HepG2 (cell line): ENCODE measurements around the gene FBXO41. TPM values are rescaled to one million over a fixed set of nuclear protein-coding genes. Genes with fewer than 3 reads are reported as not detected.

Experiments used
- ATAC-seq: fragments of 200-7000 bp; cut with Tn5 transposase; 3 replicates; pipeline ENCODE4 v1.9.1; 2020; ENCODE audit warnings: mild to moderate bottlenecking, moderate library complexity
- Bru-seq: library from RNA; stranded (reverse); fragments of 400-500 nt; gene quantifications from one replicate; lab custom pipeline; 2021; lab: Mats Ljungman, UMichigan
- BruChase-seq, 2 experiments: library from RNA; stranded (reverse); fragments of 400-500 nt; gene quantifications; one replicate each; lab custom pipeline; 2021; lab: Mats Ljungman, UMichigan
- BruUV-seq: library from RNA; stranded (reverse); fragments of 400-500 nt; replicated peaks from 2 replicates; lab custom pipeline; 2021; lab: Mats Ljungman, UMichigan
- CTCF ChIA-PET: fragments of 300-600 bp; formaldehyde crosslinking; extraction: SDS; loops from one replicate; lab custom pipeline; 2021; ENCODE audit warnings: low total read pairs, inconsistent platforms, low intra/inter-chr PET ratio; lab: Yijun Ruan, JAX
- POLR2A ChIA-PET: fragments of 350-600 bp; sonication (Branson Sonifier 250); formaldehyde crosslinking; loops from one replicate; lab custom pipeline; 2020; ENCODE audit warnings: antibody characterized with exemption, inconsistent platforms; lab: Yijun Ruan, JAX
- DNase-seq: peaks from one replicate; pipeline ENCODE4 v3.0.0-alpha.2; 2015; ENCODE audit warnings: low spot score
- FAIRE-seq: peaks from 3 replicates; lab custom pipeline; 2011; peaks lifted over from hg19 to GRCh38; lab: Jason Lieb, UNC
- H2AFZ ChIP-seq: one replicate; pipeline ENCODE4 v1.6.1; 2011; ENCODE audit warnings: low read length, inconsistent platforms
- H3K27ac ChIP-seq: fragments of 300-600 bp; 3 replicates; pipeline ENCODE4 v1.8.0; 2011; ENCODE audit warnings: mixed run types, mild to moderate bottlenecking, mixed read lengths, low read length, inconsistent platforms; ENCODE audit not compliant: insufficient read depth; ENCODE audit errors: extremely low read length
- H3K27me3 ChIP-seq, 2 experiments: fragments of 200-600 bp in 1 of 2; 2 replicates in 1 of 2; 3 replicates in 1 of 2; pipeline versions ENCODE4 v1.6.0 to v1.8.0; 2011; ENCODE audit warnings: low read length in 2 of 2, mild to moderate bottlenecking in 2 of 2, moderate library complexity in 2 of 2, inconsistent platforms in 1 of 2; ENCODE audit not compliant: insufficient read depth in 2 of 2, control insufficient read depth in 1 of 2
- H3K36me3 ChIP-seq, 2 experiments: fragments of 200-600 bp in 1 of 2; replicated peaks in 1 of 2; 2 replicates in 1 of 2; 3 replicates in 1 of 2; pipeline versions ENCODE4 v1.5.1 to v1.8.0; 2011; ENCODE audit warnings: low read length in 2 of 2, inconsistent platforms in 1 of 2; ENCODE audit not compliant: insufficient read depth in 2 of 2, control insufficient read depth in 1 of 2
- H3K4me1 ChIP-seq: 2 replicates; pipeline ENCODE4 v1.5.1; 2012; ENCODE audit warnings: low read length, inconsistent platforms; ENCODE audit not compliant: insufficient read depth
- H3K4me2 ChIP-seq: 2 replicates; pipeline ENCODE4 v1.6.0; 2011; ENCODE audit warnings: low read depth, low read length, inconsistent platforms
- H3K4me3 ChIP-seq, 3 experiments: fragments of 200-600 bp in 1 of 3; sonication (generic), shearing (Covaris generic) in 1 of 3; replicated peaks in 1 of 3; 2 replicates each; pipeline ENCODE4 v1.5.1; 2011 to 2016; ENCODE audit warnings: low read length in 3 of 3, inconsistent platforms in 2 of 3, low read depth in 2 of 3, mild to moderate bottlenecking in 2 of 3, control low read depth in 1 of 3, mixed read lengths in 1 of 3; ENCODE audit not compliant: insufficient read depth in 1 of 3
- H3K79me2 ChIP-seq: one replicate; pipeline ENCODE4 v1.6.1; 2011; ENCODE audit warnings: low read length, inconsistent platforms; ENCODE audit not compliant: insufficient read depth
- H3K9ac ChIP-seq: 2 replicates; pipeline ENCODE4 v1.6.0; 2011; ENCODE audit warnings: mild to moderate bottlenecking, low read depth, low read length, inconsistent platforms; ENCODE audit not compliant: insufficient read depth
- H3K9me3 ChIP-seq: 2 replicates; pipeline ENCODE4 v1.5.1; 2012; ENCODE audit warnings: mild to moderate bottlenecking, low read length
- H4K20me1 ChIP-seq: 2 replicates; pipeline ENCODE4 v1.6.0; 2011; ENCODE audit warnings: inconsistent platforms, mild to moderate bottlenecking, low read length, moderate library complexity; ENCODE audit not compliant: insufficient read depth
- CAMTA2 ChIP-seq: sonication (generic); formaldehyde crosslinking; IDR thresholded peaks from 2 replicates; pipeline ENCODE4 v1.4.0; 2020; ENCODE audit warnings: mild to moderate bottlenecking, missing genetic modification reagents, borderline replicate concordance
- EEA1 ChIP-seq: sonication (generic); formaldehyde crosslinking; IDR thresholded peaks from 2 replicates; pipeline ENCODE4 v1.5.1; 2020; ENCODE audit warnings: mild to moderate bottlenecking, missing genetic modification reagents, borderline replicate concordance
- ELF3 ChIP-seq: IDR thresholded peaks from 2 replicates; pipeline ENCODE4 v1.6.1; 2016; ENCODE audit warnings: missing genetic modification reagents, missing compliant biosample characterization
- HHEX ChIP-seq: IDR thresholded peaks from 2 replicates; pipeline ENCODE4 v1.6.1; 2016; ENCODE audit warnings: control low read depth
- KLF15 ChIP-seq: sonication (generic); formaldehyde crosslinking; IDR thresholded peaks from 2 replicates; pipeline ENCODE4 v1.8.1; 2023; ENCODE audit warnings: borderline replicate concordance, mild to moderate bottlenecking, inconsistent platforms, missing genetic modification reagents, mixed read lengths
- SALL1 ChIP-seq: sonication (generic); formaldehyde crosslinking; IDR thresholded peaks from 2 replicates; pipeline ENCODE4 v1.8.0; 2022; ENCODE audit warnings: mild to moderate bottlenecking, missing genetic modification reagents
- ZBTB34 ChIP-seq: sonication (generic); formaldehyde crosslinking; IDR thresholded peaks from 2 replicates; pipeline ENCODE4 v1.8.0; 2022; ENCODE audit warnings: mild to moderate bottlenecking, missing genetic modification reagents
- ZBTB46 ChIP-seq: sonication (generic); formaldehyde crosslinking; IDR thresholded peaks from 2 replicates; pipeline ENCODE4 v1.4.0; 2020; ENCODE audit warnings: mild to moderate bottlenecking, missing genetic modification reagents, borderline replicate concordance
- ZFP91 ChIP-seq: sonication (generic); formaldehyde crosslinking; IDR thresholded peaks from 2 replicates; pipeline ENCODE4 v1.9.0; 2022; ENCODE audit warnings: missing genetic modification reagents, mild to moderate bottlenecking, borderline replicate concordance
- ZNF180 ChIP-seq: sonication (generic); formaldehyde crosslinking; IDR thresholded peaks from 2 replicates; pipeline ENCODE4 v1.4.0; 2020; ENCODE audit warnings: low read depth, missing genetic modification reagents, borderline replicate concordance
- ZNF567 ChIP-seq: sonication (generic); formaldehyde crosslinking; IDR thresholded peaks from 2 replicates; pipeline ENCODE4 v1.8.1; 2023; ENCODE audit warnings: mild to moderate bottlenecking, missing genetic modification reagents, borderline replicate concordance
- WGBS: methylation state at CpG from one replicate; pipeline ENCODE4 v1.1.6; 2017; ENCODE audit warnings: low lambda C conversion rate; 5-methylcytosine and 5-hydroxymethylcytosine counted together
- in situ Hi-C: cut with HindIII; loops from 2 replicates; pipeline ENCODE4 v1.10.0; 2017; ENCODE audit warnings: low pct_unique_long_range_greater_than_20kb; ENCODE audit not compliant: extremely low pct_ligation_motif_present
- intact Hi-C: fragments of 100-400 bp; cut with micrococcal nuclease; formaldehyde crosslinking; loops from one replicate; pipeline ENCODE4 v1.10.0; 2022; ENCODE audit not compliant: unreplicated experiment
- long read RNA-seq, 2 experiments: library from RNA in 1 of 2; library from polyadenylated mRNA in 1 of 2; stranded (forward) in 1 of 2; unstranded in 1 of 2; transcript quantifications; one replicate each; pipeline ENCODE4 v2.0.0, GENCODE V29; 2019 to 2022
- polyA minus RNA-seq, 3 experiments: library from RNA; depleted of rRNA, polyadenylated mRNA; stranded (reverse); fragments of >200 nt; gene quantifications; 2 replicates each; pipeline ENCODE4 v1.2.3, GENCODE V29; 2011; ENCODE audit warnings: low replicate concordance in 1 of 3
- polyA plus RNA-seq, 8 experiments: library from polyadenylated mRNA; depleted of rRNA in 3 of 8; stranded (reverse) in 7 of 8; unstranded in 1 of 8; fragments of >200 nt; fragmentation: Illumina TruSeq in 4 of 8; extraction: Trizol in 4 of 8; gene quantifications; 2 replicates each; pipeline versions ENCODE4 v1.2.1 to v1.2.3, GENCODE V29; 2011 to 2016; ENCODE audit warnings: low read depth in 4 of 8, missing spikeins in 1 of 8, mixed read lengths in 1 of 8; ENCODE audit not compliant: insufficient read depth in 1 of 8
- total RNA-seq, 5 experiments: library from RNA; depleted of rRNA; stranded (reverse); fragments of >200 nt; fragmentation: Illumina TruSeq; extraction: Trizol; gene quantifications; 2 replicates each; pipeline ENCODE4 v1.2.3, GENCODE V29; 2016; ENCODE audit warnings: low read depth in 1 of 5

FBXO41 gene
- total RNA-seq (2016; rRNA removed; fragmentation: Illumina TruSeq; extraction: Trizol) (3.0 and 4.2 TPM in 2 replicates), polyA plus RNA-seq (2011; rRNA removed) (10.3 and 11.1 TPM in 2 replicates), polyA minus RNA-seq (2011; rRNA and poly(A)+ RNA removed; ENCODE audit: low replicate concordance) (12.4 and 15.2 TPM in 2 replicates), Bru-seq, nascent RNA (percentile 59 among the genes with signal in this experiment), BruChase-seq, experiment 1, labeled RNA remaining after a 6-hour chase (percentile 61 among the genes with signal in this experiment), BruChase-seq, experiment 2, labeled RNA remaining after a 2-hour chase (percentile 58 among the genes with signal in this experiment)
- 1.2 TPM in 2 replicates for total RNA-seq (2016; cell fraction: cytosol; rRNA removed; fragmentation: Illumina TruSeq; extraction: Trizol; ENCODE audit: low read depth)
- 2.7 and 3.8 TPM in 2 replicates for total RNA-seq (2016; cell fraction: insoluble cytoplasmic fraction; rRNA removed; fragmentation: Illumina TruSeq; extraction: Trizol)
- 2.4 and 2.5 TPM in 2 replicates for total RNA-seq (2016; cell fraction: membrane; rRNA removed; fragmentation: Illumina TruSeq; extraction: Trizol)
- total RNA-seq (2016; cell fraction: nucleus; rRNA removed; fragmentation: Illumina TruSeq; extraction: Trizol), result 6.0 and 6.4 TPM in 2 replicates
- polyA plus RNA-seq (2011; cell fraction: cytosol; rRNA removed), result 5.7 and 7.4 TPM in 2 replicates
- 32.6 and 44.1 TPM in 2 replicates for polyA plus RNA-seq (2011; cell fraction: nucleus; rRNA removed)
- 8.1 and 9.8 TPM in 2 replicates for polyA plus RNA-seq (2012)
- 1.0 and 1.1 TPM in 2 replicates for polyA plus RNA-seq (2016; cell fraction: cytosol; fragmentation: Illumina TruSeq; extraction: Trizol; ENCODE audit: low read depth)
- 3.1 and 4.1 TPM in 2 replicates for polyA plus RNA-seq (2016; cell fraction: insoluble cytoplasmic fraction; fragmentation: Illumina TruSeq; extraction: Trizol; ENCODE audit: low read depth)
- 1.6 and 2.0 TPM in 2 replicates for polyA plus RNA-seq (2016; cell fraction: membrane; fragmentation: Illumina TruSeq; extraction: Trizol; ENCODE audit: low read depth)
- polyA plus RNA-seq (2016; cell fraction: nucleus; fragmentation: Illumina TruSeq; extraction: Trizol; ENCODE audit: insufficient read depth, low read depth), result 20.4 and 21.9 TPM in 2 replicates
- 5.4 and 6.2 TPM in 2 replicates for polyA minus RNA-seq (2011; cell fraction: cytosol; rRNA and poly(A)+ RNA removed)
- 14.7 and 16.5 TPM in 2 replicates for polyA minus RNA-seq (2011; cell fraction: nucleus; rRNA and poly(A)+ RNA removed)
- long read RNA-seq, experiment 1, partial matches to known transcripts, result 0 of 4 reads
- long read RNA-seq, experiment 1, other reads (novel, unspliced or antisense), result 4 of 4 reads
- long read RNA-seq, experiment 2, full-length matches to known transcripts, result 2 of 26 reads
- long read RNA-seq, experiment 2, partial matches to known transcripts, result 20 of 26 reads
- long read RNA-seq, experiment 2, other reads (novel, unspliced or antisense), result 4 of 26 reads

GRCh38 chr2:73284296-73285158 is at the start of gene FBXO41:
Gene FBXO41, minus strand, starts transcription at chr2:73284478. Its CDS starts 14,848 bp downstream, at chr2:73269630.
- whole genome bisulfite sequencing, result 3% methylated on average over 39 of the region's 69 CpGs
- H2AFZ ChIP-seq, result no peak within 1 kb of the TSS
- H3K4me2 ChIP-seq, result peak within 1 kb of the TSS; percentile 98
- no TSS peak for BruUV-seq
- H4K20me1 ChIP-seq, result no peaks in the 10 kb centered on the region
- POLR2A ChIA-PET, result interaction anchor here (0.7 to 1.2 kb wide), 4 partner anchors 22 to 72 kb away, joined by 3 to 5 read pairs (median 4); partner anchors contain the start of genes CCT7 and PRADC1
- peaks cover 8% of the 10 kb centered on the region for H3K79me2 ChIP-seq
- ATAC-seq (peak; percentile 76), DNase-seq (peak; percentile 30), FAIRE-seq (peak; percentile 48)
- no peaks in the 10 kb centered on the region for H3K9me3 ChIP-seq
- in situ Hi-C loops (no loop called here), intact Hi-C loops (loop anchor here (5.0 kb wide), 1 partner anchor 52 kb away; the partner anchor contains the start of genes CCT7 and PRADC1)
- H3K9ac ChIP-seq, result peak within 1 kb of the TSS; percentile 74
- H3K27ac ChIP-seq, result peak within 1 kb of the TSS; percentile 50
- peaks cover 25% of the 10 kb centered on the region for H3K4me1 ChIP-seq
- CTCF ChIA-PET, result no interaction called here
- H3K27me3 ChIP-seq, result no peaks in the 10 kb centered on the region; a peak in 1 of 5 replicates
- H3K36me3 ChIP-seq, result no peaks in the 10 kb centered on the region
- peak within 1 kb of the TSS; percentile 61 to 87 (median 85) for H3K4me3 ChIP-seq
- TF ChIP-seq ZBTB46 (no peak), ZNF567 (CRISPR knock-in tag) (0 out of 2 replicates have a peak, but pooled peaks have one; percentile 69), ZNF180 (CRISPR knock-in tag) (no peak), CAMTA2 (0 out of 2 replicates have a peak, but pooled peaks have one; percentile 63), ZFP91 (peak; percentile 31; the same call in 1 of the 2 replicates), ZBTB34 (CRISPR knock-in tag) (peak; percentile 70; the same call in 1 of the 2 replicates), EEA1 (CRISPR knock-in tag) (no peak), SALL1 (CRISPR knock-in tag) (peak; percentile 13), KLF15 (CRISPR knock-in tag) (no peak), ELF3 (no peak), HHEX (CRISPR knock-in tag) (no peak)
